ENCODE measurements around the gene HMGB1.

The HMGB1 gene

DNA sequence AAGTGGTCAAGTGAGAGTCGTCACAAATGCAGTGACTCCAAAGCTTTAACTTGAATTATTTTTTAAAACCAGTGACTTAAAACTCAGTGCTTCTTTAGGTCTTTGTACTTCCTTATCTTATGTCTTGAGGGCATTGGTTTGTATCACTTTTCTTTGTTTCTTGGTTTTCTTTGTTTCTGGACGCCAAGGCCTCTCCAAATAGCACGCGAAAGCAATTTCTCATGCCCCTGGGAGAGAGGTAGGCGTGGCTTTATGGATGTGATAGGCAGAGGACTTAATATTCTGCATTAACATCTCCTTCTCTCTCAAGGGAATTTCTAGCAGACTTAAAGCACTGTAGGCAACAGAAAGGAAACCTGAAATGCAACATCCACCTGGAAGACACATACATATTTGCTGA, 22.8 kb downstream of the HMGB1 start:
- H3K27ac ChIP-seq = no peak overlapping the region
- TF ChIP-seq ZFX (IDR thresholded peaks at IDR 0.05; ENCODE audit: borderline replicate concordance) (no peak), CTCF (IDR thresholded peaks at IDR 0.05) (no peak)

DNA sequence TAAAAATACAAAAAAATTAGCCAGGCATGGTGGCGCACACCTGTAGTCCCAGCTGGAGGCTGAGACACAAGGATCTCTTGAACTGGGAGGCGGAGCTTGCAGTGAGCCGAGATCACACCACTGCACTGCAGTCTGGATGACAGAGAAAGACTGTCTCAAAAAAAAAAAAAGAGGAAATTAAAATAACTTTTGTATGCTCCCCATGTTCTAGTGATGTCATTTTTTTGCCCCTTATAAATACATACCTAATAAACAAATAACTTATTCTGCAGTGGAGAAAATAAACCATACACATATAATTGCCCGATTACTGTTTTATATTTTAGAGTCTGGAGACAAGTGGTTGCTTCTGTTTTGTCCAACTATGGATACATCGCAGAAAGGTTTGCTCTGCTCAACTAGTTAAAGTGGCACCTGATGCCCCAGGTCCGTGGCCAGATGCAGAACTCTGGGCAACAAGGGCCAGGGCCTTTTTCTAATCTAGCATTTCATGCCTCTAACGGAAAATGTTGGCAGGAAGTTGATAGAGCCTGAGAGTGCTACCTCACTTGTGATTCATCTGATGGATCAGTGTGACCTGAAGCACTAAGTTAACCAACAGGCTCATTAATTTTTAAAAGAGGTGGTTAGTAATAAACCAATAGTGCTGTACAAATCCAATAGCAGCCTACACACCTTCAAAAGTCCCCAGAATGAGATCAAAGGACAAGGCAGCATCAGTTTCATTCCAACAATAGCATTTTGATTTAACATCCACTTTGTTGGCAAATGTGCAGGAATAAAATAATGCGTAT, 24.6 kb downstream of the HMGB1 start:
- no peak for TF ChIP-seq ZFX (IDR thresholded peaks at IDR 0.05; ENCODE audit: borderline replicate concordance)
- TF ChIP-seq CTCF (IDR thresholded peaks at IDR 0.05) = no peak
- H3K27ac ChIP-seq = no peak overlapping the region

DNA sequence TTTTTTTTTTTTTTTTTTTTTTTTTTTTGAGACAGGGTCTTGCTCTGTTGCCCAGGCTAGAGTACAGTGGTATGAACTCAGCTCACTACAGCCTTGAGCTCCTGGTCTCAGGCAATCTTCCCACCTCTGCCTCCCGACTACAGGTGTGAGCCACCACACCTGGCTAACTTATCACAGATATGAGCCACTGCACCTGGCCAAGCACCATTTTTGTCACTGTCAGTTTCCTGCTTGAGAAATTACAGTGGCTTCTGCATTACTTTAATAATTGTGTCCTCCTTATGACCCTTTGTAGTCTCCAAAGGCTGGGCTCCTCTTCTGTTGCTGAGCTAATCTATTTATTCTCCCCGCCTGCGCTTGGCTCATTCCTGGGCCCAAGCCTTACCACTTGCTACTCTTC, 27.4 kb downstream of the HMGB1 start:
- no peak overlapping the region for H3K27ac ChIP-seq
- TF ChIP-seq ZFX (IDR thresholded peaks at IDR 0.05; ENCODE audit: borderline replicate concordance) = no peak

DNA sequence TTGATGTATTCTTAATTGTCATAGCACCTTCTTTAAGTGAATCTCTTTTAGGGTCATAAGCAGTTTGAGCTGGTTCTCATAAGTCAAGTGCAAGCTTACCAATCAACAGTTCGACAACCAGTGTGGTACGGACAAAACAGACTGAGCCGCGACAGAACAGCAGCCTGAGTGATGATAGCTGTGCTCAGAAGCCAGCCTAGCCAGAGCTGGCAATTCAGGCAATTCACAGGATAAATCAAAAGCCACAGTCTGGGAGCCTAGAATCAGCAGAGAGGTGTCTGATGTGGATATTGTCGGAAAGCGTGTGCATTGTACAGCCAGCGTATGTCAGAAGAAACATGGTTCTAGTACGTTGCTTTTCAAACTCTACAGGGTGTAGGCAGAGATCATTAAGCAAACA, 28.6 kb downstream of the HMGB1 start:
- TF ChIP-seq ZFX (IDR thresholded peaks at IDR 0.05; ENCODE audit: borderline replicate concordance) (no peak), CTCF (IDR thresholded peaks at IDR 0.05) (no peak)
- no peak overlapping the region for H3K27ac ChIP-seq

GRCh38 chr13:30435911-30436451, 29.8 kb downstream of the HMGB1 start:
- no peak for TF ChIP-seq ZFX (IDR thresholded peaks at IDR 0.05; ENCODE audit: borderline replicate concordance)
- no peak for TF ChIP-seq CTCF (IDR thresholded peaks at IDR 0.05)
- H3K27ac ChIP-seq = no peak overlapping the region

DNA sequence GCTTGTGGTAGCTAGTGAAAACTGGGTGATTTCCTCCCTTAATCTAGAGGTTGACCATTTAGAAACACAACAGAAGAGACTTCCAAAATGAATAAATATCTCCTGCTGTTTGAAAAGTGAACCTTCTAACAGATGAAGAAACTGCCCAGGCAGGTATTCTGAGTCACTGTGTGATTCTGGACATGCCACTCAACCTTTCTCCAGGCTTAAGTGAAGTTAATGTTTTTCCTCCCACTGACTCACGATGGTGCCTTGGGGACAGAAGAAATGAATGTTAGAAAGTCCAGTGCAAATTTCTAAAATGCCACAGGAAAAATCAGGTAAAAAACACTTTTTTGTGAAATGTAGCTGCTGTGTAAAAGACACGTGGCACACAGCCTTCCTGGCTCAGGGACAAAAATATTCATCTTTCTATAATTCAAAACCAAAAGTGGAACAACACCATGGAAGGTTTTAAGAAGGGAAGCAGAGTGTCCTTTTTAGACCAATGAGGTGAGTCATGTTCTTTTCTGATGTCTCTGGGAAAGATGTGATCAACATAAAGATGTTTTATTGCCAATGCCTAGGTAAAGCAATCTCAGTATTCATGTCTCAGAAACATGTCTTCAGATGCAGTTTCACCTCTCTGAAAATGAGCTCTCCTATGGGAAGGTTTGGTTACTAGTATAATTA, 34.3 kb downstream of the HMGB1 start:
- no peak overlapping the region for H3K27ac ChIP-seq

More for the DNA sequence above, 34.3 kb downstream of the HMGB1 start:
- TF ChIP-seq ZFX (IDR thresholded peaks at IDR 0.05; ENCODE audit: borderline replicate concordance) = no peak
- no peak for TF ChIP-seq CTCF (IDR thresholded peaks at IDR 0.05)
